AG08395 (cell line): ENCODE results near the gene B4GALT3.

Experiments
- DNase-seq: peaks from one replicate; pipeline ENCODE4 v3.0.0; 2012; ENCODE audit warnings: mixed read lengths, low spot score

B4GALT3 gene

DNA sequence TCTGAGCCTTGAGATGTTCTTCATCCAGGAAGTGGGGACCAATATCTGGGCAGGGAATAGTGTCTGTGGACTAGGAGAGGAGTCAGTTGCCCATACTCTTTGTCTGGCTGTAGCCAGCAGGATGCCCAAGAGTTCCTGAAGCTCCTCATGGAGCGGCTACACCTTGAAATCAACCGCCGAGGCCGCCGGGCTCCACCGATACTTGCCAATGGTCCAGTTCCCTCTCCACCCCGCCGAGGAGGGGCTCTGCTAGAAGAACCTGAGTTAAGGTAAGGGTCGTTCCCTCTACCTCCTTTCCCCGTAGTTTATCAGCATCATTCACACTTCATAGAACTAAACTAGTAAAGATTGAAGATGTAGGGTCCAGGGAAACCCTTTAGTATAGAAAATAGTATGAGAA is 14.5 kb downstream of the B4GALT3 start:
- DNase-seq = no peak

DNA sequence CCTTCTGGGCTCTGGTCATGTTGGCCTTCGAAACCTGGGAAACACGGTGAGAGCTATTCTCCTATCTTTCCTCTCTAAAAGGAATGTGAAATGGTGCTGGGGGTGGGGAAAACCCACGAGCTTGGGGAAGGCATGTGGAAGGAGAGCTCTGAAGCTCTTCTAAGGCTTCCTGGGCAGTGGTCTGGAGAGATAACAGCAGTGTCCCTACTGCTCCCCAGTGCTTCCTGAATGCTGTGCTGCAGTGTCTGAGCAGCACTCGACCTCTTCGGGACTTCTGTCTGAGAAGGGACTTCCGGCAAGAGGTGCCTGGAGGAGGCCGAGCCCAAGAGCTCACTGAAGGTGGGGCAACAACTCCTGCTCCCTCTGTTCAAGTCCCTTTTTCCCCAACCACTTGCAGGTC is 15.3 kb downstream of the B4GALT3 start:
- no peak for DNase-seq

DNA sequence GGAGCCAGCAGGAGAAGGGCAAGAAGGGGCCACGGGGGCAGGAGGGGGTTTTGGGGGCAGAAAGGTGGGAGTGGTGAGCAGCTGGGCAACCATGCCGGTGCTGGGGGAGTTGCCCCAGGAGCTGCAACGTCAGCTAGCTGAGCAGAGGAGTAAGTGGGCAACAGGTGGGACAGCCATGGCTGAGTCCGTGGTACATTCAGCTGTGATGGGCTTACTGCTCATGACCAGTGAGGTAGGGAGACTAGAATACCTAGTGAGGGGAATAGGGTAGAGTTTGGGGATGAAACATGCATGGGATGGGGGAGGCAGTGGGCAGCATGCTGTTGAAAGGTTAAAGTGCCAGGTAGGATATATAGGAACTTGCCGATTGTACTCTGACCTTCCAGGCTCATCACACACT is 15.7 kb downstream of the B4GALT3 start:
- no peak for DNase-seq

DNA sequence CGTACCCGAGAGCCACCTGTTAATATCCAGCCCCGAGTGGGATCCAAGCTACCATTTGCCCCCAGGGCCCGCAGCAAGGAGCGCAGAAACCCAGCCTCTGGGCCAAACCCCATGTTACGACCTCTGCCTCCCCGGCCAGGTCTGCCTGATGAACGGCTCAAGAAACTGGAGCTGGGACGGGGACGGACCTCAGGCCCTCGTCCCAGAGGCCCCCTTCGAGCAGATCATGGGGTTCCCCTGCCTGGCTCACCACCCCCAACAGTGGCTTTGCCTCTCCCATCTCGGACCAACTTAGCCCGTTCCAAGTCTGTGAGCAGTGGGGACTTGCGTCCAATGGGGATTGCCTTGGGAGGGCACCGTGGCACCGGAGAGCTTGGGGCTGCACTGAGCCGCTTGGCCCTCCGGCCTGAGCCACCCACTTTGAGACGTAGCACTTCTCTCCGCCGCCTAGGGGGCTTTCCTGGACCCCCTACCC is 16.6 kb downstream of the B4GALT3 start:
- DNase-seq = no peak

DNA sequence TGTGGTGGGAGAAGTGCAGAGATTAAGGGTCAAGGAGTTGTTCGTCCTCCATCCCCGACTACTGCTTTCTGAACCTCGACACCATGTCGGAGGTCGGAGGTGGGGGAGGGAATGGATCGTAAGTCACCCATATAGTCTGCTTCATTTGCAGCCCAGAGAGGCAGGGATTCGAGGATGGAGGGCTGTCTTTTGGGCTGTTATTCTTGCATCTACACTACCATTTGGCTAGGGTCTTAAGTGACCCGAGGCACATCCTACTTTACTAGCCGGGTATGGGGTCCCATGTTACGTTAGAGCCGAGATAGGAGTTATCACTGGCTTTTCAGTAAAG is 17.4 kb downstream of the B4GALT3 start:
- no peak for DNase-seq

DNA sequence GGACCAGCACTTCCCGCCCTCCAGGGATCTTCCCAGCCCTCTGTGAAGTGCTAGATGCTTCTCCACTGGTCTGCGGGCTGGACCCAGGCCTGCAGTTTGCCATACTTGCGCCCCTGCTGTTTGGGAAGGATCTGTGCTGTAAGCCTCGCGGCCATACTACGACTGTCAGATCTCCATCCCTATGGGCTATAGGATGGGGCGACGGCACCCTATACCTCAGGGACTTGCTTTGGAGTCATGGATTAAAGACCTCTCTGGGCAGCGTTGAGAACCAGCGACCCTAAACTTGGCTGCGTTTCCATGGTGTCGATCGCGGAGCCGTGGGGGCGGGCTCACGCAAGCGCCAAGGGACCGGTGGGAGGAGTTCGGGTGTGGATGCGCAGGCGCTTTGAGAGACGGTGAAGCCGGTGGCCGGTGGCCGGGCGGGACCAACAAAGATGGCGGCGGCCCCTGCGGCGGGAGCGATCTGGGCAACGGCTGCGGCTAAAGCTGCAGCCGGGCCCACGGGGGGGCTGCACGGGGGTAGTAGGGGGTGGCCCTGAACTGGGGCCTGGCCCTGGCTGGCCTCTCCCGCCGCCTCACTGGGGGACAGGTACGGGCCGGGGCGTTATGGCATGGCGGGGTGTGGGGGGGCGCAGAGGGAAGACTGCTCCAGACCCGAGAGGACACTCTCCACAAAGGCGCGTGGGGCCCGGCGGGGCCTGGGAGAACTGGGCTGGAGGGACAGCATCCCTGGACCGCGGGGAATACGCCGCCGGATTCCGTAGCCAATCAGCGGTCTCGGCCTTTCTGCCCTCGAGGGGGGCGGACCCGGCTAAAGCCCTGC is 18.0 kb downstream of the B4GALT3 start, which contains the start of gene USP21:
Gene USP21 (plus strand): TSS at position 414 of the 826 bp plus-strand sequence. CDS start 1,141 bp downstream, outside the sequence.
- DNase-seq = peak; percentile 99

DNA sequence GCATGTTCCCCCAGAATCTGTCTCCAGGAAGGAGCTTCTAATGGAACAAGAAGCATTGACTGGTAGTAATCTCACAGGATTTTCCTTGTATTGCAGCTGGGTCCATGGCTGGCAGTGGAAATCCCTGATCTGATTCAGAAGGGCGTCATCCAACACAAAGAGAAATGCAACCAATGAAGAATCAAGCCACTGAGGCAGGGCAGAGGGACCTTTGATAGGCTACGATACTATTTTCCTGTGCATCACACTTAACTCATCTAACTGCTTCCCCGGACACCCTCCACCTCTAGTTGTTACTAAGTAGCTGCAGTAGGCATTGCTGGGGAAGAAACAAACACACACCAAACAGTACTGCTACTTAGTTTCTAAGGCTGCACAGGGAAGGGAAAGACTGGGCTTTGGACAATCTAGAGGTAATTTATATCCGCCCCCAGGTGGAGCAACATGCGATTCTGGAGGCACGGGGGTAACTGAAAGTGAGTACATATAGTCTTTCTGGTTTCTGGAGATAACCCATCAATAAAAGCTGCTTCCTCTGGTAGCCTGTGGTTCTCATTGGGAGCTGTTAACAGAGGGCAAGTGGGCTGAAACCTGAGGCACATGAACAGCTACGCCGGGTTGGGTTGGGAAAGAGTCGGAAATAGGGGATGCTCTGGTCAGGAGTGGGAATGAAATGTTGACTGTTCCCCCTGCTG is 18.8 kb downstream of the B4GALT3 start:
- no peak for DNase-seq

DNA sequence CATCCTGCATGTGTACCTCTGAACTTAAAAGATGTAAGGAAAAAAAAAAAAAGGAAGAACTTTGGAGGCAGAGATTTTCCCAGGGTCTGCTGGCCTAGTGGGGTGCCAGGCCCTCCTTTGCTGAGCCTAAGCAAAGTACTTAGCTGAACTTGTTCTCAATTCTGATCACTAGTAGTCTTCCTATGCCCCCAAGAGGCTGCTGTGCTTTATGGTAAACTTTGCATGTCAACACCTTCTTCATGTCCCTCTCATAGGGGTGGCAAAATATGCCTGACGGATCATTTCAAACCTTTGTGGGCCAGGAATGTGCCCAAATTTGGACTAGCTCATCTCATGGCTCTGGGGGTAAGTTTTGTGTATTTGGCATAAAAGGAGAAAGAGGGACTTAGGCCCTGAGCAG is 19.4 kb downstream of the B4GALT3 start:
- DNase-seq = no peak

DNA sequence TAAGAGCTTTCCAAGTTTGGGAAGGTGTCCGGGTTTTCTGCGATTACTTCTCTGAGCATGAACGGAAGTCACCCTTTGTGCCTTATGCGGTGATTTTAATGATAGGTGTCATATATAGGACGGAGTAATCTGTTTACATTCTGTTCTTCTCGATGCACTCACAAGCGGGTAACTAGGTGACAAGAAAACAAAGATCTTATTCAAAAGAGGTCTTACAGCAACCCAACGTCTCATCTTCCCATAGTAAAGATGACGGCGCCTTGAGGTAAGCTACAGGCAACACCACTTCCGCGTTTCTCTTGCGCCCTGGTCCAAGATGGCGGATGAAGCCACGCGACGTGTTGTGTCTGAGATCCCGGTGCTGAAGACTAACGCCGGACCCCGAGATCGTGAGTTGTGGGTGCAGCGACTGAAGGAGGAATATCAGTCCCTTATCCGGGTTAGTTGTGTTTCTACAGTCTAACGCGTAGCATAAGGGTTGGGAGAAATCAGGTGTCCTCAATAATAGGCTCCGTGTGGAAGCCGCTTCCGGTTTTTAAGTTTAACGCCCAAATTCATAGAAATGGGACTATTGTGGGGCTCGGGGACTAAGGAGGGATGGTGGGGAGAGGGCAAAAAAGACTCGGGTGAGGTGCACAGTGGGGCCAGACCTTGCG is 23.5 kb downstream of the B4GALT3 start, which contains the start of gene UFC1:
Gene UFC1 (plus strand): TSS at position 297 of the 656 bp plus-strand sequence. CDS start 20 bp downstream, at position 317.
- DNase-seq = peak; percentile 83

DNA sequence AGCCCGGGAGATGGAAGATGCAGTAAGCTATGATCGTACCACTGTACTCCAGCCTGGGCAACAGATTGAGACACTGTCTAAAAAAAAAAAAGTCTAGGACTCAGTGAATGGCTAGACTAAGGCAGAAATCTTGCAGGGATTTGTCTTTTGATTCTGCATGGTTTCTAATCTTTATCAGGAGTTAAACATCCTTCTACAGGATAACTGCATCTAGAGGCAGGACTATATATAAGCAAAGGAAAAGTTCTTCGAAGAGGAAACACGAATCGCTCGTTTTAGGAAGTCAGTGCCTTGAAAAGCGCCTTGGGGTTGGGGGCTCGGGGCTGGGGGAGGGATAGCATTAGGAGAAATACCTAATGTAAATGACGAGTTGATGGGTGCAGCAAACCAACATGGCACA is 24.1 kb downstream of the B4GALT3 start:
- no peak for DNase-seq

DNA sequence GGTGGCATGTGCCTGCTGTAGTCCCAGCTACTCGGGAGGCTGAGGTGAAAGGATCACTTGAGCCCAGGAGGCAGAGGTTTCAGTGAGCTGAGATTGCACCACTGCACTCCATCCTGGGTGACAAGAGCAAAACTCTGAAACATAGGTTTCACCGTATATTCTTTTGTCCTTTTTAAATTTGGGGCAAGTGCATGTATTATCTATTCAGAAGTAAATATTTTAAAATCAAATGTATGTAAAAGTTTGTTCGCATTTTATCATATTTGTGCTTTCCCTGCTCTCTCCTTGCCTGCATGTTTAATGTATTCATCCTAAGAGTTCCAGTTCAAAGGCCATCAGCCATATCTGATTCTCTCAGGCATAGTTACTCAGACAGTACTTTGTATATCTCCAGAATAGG is 31.5 kb downstream of the B4GALT3 start:
- no peak for DNase-seq

DNA sequence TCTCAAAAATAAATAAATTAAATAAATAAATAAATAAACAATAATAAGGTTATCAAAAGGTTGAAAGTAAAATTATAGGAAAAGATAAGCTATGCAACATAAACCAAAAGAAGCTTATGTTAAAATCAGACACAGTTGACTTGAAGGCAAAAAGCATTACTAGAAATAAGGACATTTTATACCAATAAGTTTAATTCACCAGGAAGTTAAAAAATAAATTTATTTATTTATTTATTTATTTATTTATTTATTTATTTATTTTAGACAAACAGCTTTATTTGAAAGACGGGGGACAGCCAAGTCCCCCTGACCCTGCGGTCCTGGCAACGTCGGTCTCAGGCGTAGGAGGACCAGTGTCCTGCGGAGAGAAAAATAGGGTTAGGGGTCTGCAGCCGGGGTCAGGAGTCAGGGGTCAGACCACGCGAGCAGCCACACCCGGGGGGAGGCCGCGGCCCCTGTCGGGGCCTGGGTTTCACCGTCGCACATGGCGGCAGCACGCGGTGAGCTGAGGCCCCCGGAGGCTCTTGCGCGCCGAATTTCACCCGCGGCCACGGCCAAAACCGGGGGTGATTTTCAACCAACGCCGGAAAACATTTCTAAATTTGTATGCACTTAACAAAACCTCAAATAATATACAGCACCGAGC is 36.4 kb downstream of the B4GALT3 start:
- no peak for DNase-seq

DNA sequence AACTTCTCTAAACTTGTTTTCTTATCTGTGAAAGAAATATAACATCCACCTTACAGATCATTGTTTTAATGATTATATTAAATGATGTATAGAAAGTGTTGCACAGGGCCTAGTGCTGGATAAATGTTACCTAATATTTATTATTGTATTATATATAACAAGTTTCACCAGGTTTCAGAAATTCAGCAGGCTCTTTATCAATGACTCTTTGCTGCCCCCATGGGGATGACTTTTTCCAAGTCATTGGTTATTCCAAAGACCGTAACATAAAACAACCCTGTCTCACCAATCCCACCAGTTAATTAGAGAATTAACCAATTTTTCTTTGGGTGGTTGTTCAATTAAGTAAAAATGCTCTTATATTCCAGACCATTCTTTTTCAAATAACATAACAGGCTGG is 37.5 kb downstream of the B4GALT3 start:
- DNase-seq = peak; percentile 60

DNA sequence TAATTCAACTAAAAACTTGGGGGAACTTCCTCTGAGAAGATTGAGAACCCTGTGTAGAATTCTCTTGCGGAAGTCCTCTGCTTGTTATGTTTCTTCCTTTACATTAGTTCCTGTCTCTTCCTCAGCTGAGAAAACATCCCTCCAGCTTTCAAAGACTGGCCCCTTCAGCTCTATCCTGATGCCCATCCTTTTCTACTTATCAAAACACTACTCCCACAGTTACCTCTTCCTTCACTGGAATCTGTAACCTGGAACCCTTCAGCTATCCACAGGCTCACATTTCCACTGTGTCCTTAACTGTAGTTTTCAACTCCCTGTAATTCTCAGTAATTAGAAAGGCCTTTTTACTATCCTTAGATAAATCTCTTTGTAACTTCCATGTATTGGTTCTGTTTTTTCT is 38.9 kb downstream of the B4GALT3 start:
- DNase-seq = no peak

DNA sequence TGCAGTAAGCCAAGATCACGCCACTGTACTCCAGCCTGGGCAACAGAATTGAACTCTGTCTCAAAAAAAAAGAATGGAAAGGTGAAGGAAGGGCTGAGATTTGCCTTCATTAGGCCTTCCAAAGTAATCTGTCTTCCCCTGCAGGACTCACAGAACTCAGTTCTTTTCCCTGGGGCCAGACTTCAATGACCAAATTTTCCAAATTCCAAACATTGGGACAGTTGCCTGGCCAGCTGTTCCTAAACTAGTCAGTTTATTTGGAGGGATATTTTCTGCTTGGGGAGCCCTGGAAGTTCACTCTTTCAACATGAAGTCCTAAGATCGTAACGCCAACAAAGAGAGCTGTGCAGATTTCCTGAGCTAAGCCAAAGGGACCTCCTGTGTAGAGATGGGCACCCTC is 39.4 kb downstream of the B4GALT3 start:
- no peak for DNase-seq

DNA sequence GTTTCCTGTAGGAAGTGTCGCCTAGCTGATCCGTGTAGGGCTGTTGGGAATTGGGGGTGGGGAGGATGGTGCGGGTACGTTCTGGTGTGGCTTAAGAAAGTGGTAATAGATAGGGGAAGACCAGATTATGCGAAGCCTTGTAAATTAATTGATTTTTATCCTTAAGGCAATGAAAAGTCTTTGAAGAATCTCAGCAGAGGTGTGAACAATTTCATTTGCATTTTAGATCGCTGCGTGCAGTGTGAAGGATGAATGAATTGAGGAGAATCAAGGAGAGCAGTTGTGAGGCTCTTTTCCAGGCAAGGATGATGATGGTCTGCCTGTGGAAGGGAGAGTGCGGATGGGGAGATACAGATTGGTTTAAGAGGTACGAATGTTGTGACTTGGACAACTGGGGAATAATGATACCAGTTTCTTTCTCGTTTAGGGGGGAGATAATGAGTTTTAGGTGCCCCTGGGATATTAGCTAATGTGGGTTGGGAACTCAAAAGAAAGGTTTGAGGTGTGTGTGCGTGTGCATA is 44.0 kb downstream of the B4GALT3 start:
- DNase-seq = no peak

DNA sequence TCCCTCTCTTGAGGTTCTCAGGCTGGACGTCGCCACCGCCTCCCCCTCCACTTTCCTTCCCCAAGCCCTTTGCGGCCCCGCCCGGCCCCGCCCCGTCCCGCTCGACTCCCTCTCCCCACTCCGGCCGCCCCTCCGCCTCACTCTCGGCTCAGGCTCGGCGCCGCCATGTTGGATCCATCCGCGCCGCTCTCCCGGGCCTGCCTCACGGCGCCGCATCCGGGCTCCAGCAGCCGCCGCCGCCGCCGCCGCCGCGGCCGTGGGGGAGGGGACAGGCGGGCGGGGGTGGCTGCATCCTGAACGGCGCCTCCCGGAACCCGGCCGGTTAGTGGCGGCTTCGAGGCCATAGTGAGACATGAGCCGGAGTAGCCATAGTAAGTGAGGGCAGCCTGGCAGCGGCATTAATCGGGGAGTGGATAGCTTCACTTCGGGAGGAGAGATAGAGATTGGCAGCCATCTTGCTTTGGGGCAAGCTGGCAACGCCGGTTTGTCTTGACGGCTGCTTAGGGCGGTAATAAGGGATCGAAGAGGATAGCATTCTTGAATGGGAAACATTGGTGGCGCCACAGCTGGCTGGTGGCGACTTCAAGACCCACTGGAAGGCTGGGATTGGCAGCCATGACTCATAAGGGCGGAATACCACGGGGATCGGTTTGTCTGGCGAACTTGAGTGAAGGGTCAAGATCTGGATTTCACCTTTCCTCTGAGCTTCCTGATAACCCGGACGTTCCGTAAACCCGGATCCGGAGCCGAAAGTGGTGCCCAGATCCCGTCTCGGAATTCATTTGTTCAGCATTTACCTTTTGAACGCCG is 44.7 kb downstream of the B4GALT3 start, which contains the start of gene DEDD:
Gene DEDD (minus strand): TSS at position 258 of the 810 bp plus-strand sequence. CDS start 8,205 bp downstream, outside the sequence.
- DNase-seq = peak; percentile 96

DNA sequence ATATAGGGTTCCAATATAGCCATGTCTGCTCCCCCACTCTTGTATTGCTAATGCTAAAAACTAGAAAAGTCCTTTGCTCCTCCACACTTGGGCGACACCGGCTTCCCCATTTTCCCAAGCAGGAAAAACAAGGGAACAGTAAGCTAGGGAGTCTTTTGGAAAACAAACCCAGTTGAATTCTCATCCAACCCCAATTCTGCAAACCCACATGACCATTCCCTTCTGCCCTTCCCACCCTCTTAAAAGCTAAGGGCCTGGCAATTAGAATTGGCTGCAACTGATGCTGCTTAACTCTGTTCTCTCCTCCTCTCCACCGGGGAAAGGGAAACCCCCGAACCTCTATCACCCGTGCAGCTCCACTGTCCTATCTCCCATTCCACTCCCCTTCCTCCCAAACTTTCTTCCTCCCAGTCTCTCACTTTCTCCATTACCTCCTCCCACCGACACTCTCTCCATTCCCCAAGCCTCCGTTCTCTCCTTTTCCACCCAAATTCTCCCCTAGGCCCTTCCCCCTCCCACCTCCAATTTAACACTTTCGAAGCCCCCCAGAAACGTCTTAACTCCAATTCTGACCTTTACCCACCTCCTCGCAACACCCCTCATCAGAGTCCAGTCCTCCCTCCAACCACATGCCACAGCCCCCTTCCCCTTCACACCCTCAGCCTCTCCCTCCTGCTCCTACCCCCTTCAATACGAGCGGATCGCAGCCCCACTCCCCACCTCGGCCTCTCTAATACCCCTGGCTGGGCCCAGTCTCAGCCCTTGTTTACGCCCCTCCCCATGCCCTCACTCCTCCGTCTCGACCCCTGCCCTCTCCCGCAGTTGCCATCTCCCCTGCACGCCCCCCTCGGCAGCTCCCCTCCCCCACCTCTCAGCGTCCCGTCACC is 45.5 kb downstream of the B4GALT3 start:
- no peak for DNase-seq

DNA sequence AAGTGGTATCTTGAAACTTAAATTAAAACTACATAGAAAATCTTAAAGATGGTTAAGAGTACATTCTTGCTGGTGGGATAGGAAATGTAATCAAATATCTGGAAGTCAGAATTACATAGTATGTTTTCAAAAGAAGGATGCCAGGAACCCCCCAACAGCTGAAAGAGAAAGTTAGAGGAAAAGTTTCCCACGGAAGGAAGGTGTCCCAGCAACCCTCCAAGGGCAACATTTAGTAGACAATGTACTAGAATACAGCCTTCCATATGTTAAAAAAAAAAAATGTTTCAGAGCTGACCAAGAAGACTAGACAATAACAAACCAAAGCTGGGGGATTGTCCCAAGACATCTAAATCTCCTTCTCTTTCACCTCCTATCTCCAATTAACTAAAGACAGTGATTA is 47.0 kb downstream of the B4GALT3 start:
- DNase-seq = no peak
